ENCODE results near the gene CENPU. TPM values are rescaled to one million over a fixed set of nuclear protein-coding genes. Genes with fewer than 3 reads are reported as not detected.

The CENPU gene
- polyA plus RNA-seq, 1 donor from 2014 or later = 13.0 TPM

DNA sequence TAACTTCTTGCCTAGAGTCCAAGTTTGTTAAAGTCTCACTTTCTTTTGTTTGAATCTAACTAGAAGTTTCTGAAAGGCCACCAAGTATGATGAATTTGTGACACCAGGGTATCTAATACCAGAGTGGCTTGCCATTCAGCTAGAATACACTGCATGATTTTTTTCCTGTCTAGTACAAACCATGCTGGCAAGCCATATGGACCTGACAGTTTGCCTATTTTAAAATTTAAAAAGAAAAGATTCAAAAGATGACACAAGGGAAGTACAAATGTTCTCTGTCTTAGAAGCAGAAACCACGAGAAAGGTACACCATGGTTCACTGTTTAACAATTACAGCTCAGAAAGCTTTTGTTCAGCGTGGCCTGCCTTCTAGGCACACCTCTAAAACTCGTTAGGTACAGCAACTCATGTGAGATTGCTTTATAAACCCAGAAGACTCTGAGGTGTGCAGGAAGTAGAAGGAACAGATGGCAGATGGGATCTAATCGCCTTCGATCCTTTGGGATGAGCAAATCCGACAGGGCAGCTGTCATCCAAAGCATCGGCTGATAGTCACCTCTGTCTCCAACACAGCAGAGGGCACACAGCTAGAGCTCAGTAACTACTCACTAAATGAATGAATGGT lies 35.4 kb upstream of the CENPU start:
- H3K36me3 ChIP-seq (ENCODE audit: insufficient read depth, low read length) = no peaks in the 10 kb centered on the region

DNA sequence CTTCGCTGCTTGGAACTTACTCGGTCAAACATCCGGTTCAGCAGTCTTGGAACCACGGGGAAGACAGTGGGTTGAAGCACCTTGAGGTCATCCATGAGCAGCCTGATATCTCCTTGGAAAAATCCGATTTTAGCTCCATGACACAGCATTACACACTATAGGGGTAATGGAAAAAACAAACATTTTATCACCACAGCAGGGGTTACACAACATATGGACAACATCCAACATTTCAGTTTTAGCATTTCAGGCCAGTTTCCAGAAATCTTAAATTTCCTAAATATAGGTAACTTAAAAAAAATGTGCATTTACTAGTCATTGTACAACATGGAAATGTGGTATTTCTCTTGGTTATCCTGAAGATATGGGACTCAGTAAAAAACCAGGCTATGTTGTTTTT lies 34.4 kb upstream of the CENPU start:
- Histone ChIP-seq H3F3A (ENCODE audit: insufficient read depth, low read length, poor library complexity, severe bottlenecking) (no peaks in the 10 kb centered on the region), H2AFZ (ENCODE audit: low read depth, low read length) (no peak overlapping the region), H3K36me3 (ENCODE audit: insufficient read depth, low read length) (no peaks in the 10 kb centered on the region), H3K9me3 (ENCODE audit: low read length) (no peaks in the 10 kb centered on the region), H3K9me2 (ENCODE audit: insufficient read depth, low read length) (no peaks in the 10 kb centered on the region), H4K20me1 (ENCODE audit: insufficient read depth) (no peaks in the 10 kb centered on the region), H3K9ac (ENCODE audit: low read length) (no peak overlapping the region), H3K27ac (ENCODE audit: low read length) (no peak overlapping the region), H3K4me2 (ENCODE audit: low read length) (no peak overlapping the region), H3K27me3 (ENCODE audit: insufficient read depth, low read depth, low read length) (no peaks in the 10 kb centered on the region), H3K4me3 (ENCODE audit: low read length) (no peak overlapping the region), H3K79me2 (replicated peaks; ENCODE audit: insufficient read depth, low read length) (no peaks in the 10 kb centered on the region)
- no peak for TF ChIP-seq RAD21 (conservative IDR thresholded peaks at IDR 0.05)
- no peak for TF ChIP-seq EP300 (conservative IDR thresholded peaks at IDR 0.05; ENCODE audit: poor library complexity, severe bottlenecking)
- TF ChIP-seq MXI1 (conservative IDR thresholded peaks at IDR 0.05; ENCODE audit: poor library complexity, severe bottlenecking) = no peak

More for the DNA sequence above, 35.4 kb upstream of the CENPU start:
- Histone ChIP-seq H3K4me2 (ENCODE audit: low read length) (no peak overlapping the region), H3K9me2 (ENCODE audit: insufficient read depth, low read length) (no peaks in the 10 kb centered on the region), H3K9me3 (ENCODE audit: low read length) (no peaks in the 10 kb centered on the region), H3F3A (ENCODE audit: insufficient read depth, low read length, poor library complexity, severe bottlenecking) (no peaks in the 10 kb centered on the region), H3K4me3 (ENCODE audit: low read length) (no peak overlapping the region), H4K20me1 (ENCODE audit: insufficient read depth) (no peaks in the 10 kb centered on the region), H2AFZ (ENCODE audit: low read depth, low read length) (no peak overlapping the region), H3K9ac (ENCODE audit: low read length) (no peak overlapping the region), H3K79me2 (replicated peaks; ENCODE audit: insufficient read depth, low read length) (no peaks in the 10 kb centered on the region), H3K27ac (ENCODE audit: low read length) (no peak overlapping the region), H3K27me3 (ENCODE audit: insufficient read depth, low read depth, low read length) (no peaks in the 10 kb centered on the region)
- TF ChIP-seq TAF1 (IDR thresholded peaks at IDR 0.05; ENCODE audit: low read depth) (no peak), EZH2 (IDR thresholded peaks at IDR 0.05; ENCODE audit: borderline replicate concordance, insufficient read depth, low read length, poor library complexity, severe bottlenecking) (no peak), MXI1 (conservative IDR thresholded peaks at IDR 0.05; ENCODE audit: poor library complexity, severe bottlenecking) (no peak)

DNA sequence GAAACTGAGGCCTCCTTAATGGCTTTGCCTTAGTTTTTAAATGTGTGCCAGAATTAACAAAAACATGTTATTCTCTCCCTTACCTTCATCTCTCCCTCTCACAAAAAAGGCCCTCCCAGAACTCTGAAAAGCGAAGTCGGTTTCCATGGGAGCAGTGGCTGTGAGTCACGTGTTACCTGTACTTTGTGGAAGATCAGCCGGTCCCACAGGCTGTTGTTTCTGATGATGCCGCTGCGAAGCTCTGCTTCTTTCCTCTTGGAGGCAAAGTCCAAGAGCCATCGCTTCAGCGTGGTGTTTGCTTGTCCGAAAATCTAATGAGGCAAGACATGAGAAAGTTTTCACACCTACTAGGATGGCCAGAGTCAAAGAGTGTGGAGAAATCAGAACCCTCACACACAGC lies 32.5 kb upstream of the CENPU start:
- no peaks in the 10 kb centered on the region for H4K20me1 ChIP-seq (ENCODE audit: insufficient read depth)
- H3K36me3 ChIP-seq (ENCODE audit: insufficient read depth, low read length) = no peaks in the 10 kb centered on the region
- no peak overlapping the region for H3K27ac ChIP-seq (ENCODE audit: low read length)
- no peaks in the 10 kb centered on the region for H3K9me2 ChIP-seq (ENCODE audit: insufficient read depth, low read length)
- H3K79me2 ChIP-seq (replicated peaks; ENCODE audit: insufficient read depth, low read length) = no peaks in the 10 kb centered on the region
- no peak overlapping the region for H3K4me3 ChIP-seq (ENCODE audit: low read length)
- no peak overlapping the region for H3K9ac ChIP-seq (ENCODE audit: low read length)
- H3F3A ChIP-seq (ENCODE audit: insufficient read depth, low read length, poor library complexity, severe bottlenecking) = no peaks in the 10 kb centered on the region
- H2AFZ ChIP-seq (ENCODE audit: low read depth, low read length) = no peak overlapping the region
- TF ChIP-seq SMC3 (conservative IDR thresholded peaks at IDR 0.05; ENCODE audit: poor library complexity) (no peak), EZH2 (IDR thresholded peaks at IDR 0.05; ENCODE audit: borderline replicate concordance, insufficient read depth, low read length, poor library complexity, severe bottlenecking) (no peak), EP300 (conservative IDR thresholded peaks at IDR 0.05; ENCODE audit: poor library complexity, severe bottlenecking) (no peak), RAD21 (conservative IDR thresholded peaks at IDR 0.05) (no peak), POLR2AphosphoS5 (IDR thresholded peaks at IDR 0.05) (no peak), TAF1 (IDR thresholded peaks at IDR 0.05; ENCODE audit: low read depth) (no peak), MXI1 (conservative IDR thresholded peaks at IDR 0.05; ENCODE audit: poor library complexity, severe bottlenecking) (no peak)
- TF ChIP-seq, protein P1, sequence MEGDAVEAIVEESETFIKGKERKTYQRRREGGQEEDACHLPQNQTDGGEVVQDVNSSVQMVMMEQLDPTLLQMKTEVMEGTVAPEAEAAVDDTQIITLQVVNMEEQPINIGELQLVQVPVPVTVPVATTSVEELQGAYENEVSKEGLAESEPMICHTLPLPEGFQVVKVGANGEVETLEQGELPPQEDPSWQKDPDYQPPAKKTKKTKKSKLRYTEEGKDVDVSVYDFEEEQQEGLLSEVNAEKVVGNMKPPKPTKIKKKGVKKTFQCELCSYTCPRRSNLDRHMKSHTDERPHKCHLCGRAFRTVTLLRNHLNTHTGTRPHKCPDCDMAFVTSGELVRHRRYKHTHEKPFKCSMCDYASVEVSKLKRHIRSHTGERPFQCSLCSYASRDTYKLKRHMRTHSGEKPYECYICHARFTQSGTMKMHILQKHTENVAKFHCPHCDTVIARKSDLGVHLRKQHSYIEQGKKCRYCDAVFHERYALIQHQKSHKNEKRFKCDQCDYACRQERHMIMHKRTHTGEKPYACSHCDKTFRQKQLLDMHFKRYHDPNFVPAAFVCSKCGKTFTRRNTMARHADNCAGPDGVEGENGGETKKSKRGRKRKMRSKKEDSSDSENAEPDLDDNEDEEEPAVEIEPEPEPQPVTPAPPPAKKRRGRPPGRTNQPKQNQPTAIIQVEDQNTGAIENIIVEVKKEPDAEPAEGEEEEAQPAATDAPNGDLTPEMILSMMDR (IDR thresholded peaks at IDR 0.05; ENCODE audit: poor library complexity, severe bottlenecking) = no peak
- TF ChIP-seq, protein P2, sequence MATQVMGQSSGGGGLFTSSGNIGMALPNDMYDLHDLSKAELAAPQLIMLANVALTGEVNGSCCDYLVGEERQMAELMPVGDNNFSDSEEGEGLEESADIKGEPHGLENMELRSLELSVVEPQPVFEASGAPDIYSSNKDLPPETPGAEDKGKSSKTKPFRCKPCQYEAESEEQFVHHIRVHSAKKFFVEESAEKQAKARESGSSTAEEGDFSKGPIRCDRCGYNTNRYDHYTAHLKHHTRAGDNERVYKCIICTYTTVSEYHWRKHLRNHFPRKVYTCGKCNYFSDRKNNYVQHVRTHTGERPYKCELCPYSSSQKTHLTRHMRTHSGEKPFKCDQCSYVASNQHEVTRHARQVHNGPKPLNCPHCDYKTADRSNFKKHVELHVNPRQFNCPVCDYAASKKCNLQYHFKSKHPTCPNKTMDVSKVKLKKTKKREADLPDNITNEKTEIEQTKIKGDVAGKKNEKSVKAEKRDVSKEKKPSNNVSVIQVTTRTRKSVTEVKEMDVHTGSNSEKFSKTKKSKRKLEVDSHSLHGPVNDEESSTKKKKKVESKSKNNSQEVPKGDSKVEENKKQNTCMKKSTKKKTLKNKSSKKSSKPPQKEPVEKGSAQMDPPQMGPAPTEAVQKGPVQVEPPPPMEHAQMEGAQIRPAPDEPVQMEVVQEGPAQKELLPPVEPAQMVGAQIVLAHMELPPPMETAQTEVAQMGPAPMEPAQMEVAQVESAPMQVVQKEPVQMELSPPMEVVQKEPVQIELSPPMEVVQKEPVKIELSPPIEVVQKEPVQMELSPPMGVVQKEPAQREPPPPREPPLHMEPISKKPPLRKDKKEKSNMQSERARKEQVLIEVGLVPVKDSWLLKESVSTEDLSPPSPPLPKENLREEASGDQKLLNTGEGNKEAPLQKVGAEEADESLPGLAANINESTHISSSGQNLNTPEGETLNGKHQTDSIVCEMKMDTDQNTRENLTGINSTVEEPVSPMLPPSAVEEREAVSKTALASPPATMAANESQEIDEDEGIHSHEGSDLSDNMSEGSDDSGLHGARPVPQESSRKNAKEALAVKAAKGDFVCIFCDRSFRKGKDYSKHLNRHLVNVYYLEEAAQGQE (IDR thresholded peaks at IDR 0.05; ENCODE audit: borderline replicate concordance) = no peak
- no peaks in the 10 kb centered on the region for H3K27me3 ChIP-seq (ENCODE audit: insufficient read depth, low read depth, low read length)
- no peaks in the 10 kb centered on the region for H3K9me3 ChIP-seq (ENCODE audit: low read length)
- H3K4me2 ChIP-seq (ENCODE audit: low read length) = no peak overlapping the region
